Measurements from ENCODE around the gene LRRC17.
"Not testable (repeated sequence)": the region's sequence is repeated elsewhere in the genome, so short reads cannot be mapped to it uniquely, and the experiment has no call there.

DNA sequence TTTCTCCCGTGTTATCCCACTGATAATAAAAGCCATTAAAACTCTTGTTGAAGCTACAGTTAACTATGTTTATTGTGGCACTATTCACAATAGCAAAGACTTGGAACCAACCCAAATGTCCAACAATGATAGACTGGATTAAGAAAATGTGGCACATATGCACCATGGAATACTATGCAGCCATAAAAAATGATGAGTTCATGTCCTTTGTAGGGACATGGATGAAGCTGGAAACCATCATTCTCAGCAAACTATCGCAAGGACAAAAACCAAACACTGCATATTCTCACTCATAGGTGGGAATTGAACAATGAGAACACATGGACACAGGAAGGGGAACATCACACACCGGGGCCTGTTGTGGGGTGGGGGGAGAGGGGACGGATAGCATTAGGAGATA is 64.8 kb downstream of the LRRC17 start:
- not testable (repeated sequence) for TF ChIP-seq POLR2AphosphoS5 (IDR thresholded peaks at IDR 0.05)
- TF ChIP-seq, protein P1, sequence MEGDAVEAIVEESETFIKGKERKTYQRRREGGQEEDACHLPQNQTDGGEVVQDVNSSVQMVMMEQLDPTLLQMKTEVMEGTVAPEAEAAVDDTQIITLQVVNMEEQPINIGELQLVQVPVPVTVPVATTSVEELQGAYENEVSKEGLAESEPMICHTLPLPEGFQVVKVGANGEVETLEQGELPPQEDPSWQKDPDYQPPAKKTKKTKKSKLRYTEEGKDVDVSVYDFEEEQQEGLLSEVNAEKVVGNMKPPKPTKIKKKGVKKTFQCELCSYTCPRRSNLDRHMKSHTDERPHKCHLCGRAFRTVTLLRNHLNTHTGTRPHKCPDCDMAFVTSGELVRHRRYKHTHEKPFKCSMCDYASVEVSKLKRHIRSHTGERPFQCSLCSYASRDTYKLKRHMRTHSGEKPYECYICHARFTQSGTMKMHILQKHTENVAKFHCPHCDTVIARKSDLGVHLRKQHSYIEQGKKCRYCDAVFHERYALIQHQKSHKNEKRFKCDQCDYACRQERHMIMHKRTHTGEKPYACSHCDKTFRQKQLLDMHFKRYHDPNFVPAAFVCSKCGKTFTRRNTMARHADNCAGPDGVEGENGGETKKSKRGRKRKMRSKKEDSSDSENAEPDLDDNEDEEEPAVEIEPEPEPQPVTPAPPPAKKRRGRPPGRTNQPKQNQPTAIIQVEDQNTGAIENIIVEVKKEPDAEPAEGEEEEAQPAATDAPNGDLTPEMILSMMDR (IDR thresholded peaks at IDR 0.05), result not testable (repeated sequence)
